ENCODE measurements around the gene VAV2.

VAV2 gene

GRCh38 chr9:133786907-133787753 is 205.0 kb downstream of the VAV2 start:
- DNase-seq (ENCODE audit: low read depth in 1 of 2, low spot score in 1 of 2), result no peak

- DNase-seq (ENCODE audit: low read depth in 1 of 2, low spot score in 1 of 2), result no peak
These were observed 205.8 kb downstream of the VAV2 start for GRCh38 chr9:133786371-133786753.

DNA sequence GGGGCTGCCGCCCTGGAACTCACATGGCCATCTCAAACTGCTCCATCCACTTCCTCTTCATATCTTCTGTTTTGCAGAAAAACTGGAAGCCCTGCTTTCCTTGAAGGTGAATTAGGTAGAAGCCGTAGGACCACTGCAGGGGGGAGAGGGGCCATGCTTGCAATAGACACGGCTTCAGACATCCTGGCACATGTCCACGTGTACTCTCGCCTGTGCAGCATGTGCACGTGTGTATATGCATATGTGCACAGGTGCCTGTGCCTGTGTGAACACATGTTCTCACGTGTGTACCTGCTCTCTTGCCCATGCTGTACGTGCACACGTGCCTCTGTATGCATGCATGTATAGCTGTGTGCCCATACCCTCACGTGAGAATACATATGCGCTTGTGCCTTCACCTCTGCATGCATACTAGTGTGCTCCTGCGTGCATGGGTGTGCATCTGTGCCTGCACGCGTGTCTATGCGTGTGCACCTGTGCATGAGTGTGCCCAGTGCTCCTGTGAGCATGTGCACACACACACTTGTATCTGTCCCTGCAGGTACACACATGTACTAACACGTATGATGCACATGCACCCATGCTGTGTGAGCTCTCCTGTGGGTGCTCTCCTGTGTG is 206.3 kb downstream of the VAV2 start:
- no peak for DNase-seq (ENCODE audit: low read depth in 1 of 2, low spot score in 1 of 2)

GRCh38 chr9:133784731-133785561 is 207.2 kb downstream of the VAV2 start:
- DNase-seq (ENCODE audit: low read depth in 1 of 2, low spot score in 1 of 2), result no peak

GRCh38 chr9:133783331-133783731 is 208.8 kb downstream of the VAV2 start:
- DNase-seq (ENCODE audit: low read depth in 1 of 2, low spot score in 1 of 2), result no peak

- DNase-seq (ENCODE audit: low read depth in 1 of 2, low spot score in 1 of 2), result peak; percentile 35 to 44
These were observed 209.7 kb downstream of the VAV2 start for GRCh38 chr9:133782157-133783130.

DNA sequence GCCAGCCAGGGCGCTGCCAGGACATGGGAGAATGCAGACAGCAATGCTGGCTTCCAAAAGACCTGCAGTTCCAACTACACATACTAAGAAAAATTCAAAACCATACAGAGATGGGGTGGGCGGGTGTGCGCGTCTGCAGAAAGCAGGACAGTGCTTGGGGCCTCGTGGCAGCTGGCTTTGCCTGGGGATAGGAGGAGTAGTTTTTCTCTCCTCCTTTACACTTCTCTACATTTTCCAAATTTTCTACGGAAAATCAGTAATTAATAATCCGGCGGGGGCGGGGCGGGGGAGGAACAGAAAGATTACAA is 210.3 kb downstream of the VAV2 start:
- DNase-seq (ENCODE audit: low read depth in 1 of 2, low spot score in 1 of 2), result no peak

- no peak for DNase-seq (ENCODE audit: low read depth in 1 of 2, low spot score in 1 of 2)
These were observed 210.9 kb downstream of the VAV2 start for GRCh38 chr9:133780962-133781827.

- DNase-seq (ENCODE audit: low read depth in 1 of 2, low spot score in 1 of 2), result no peak
These were observed 211.6 kb downstream of the VAV2 start for GRCh38 chr9:133780404-133780945.

- no peak for DNase-seq (ENCODE audit: low read depth in 1 of 2, low spot score in 1 of 2)
These were observed 212.4 kb downstream of the VAV2 start for GRCh38 chr9:133779516-133780403.

DNA sequence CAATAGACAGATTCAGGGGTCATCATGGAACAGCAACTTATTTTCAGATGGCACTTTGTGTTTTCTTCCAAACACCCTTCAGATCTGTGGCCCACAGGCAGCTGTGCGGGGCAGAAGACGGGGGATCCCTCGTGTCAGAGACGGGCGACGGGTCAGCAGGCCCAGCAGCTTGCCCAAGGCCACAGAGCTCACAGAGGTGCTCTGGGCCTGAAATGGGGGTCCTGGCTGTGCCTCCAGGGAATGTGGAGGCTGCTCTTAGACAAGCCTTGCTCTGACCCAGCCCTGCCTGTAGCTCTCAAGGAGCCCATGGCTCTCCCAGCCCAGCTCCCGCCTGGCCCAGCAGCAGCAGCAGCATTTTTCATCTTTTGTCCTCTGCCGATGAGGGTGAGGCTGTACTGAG is 213.0 kb downstream of the VAV2 start:
- no peak for DNase-seq (ENCODE audit: low read depth in 1 of 2, low spot score in 1 of 2)

- no peak for DNase-seq (ENCODE audit: low read depth in 1 of 2, low spot score in 1 of 2)
These were observed 213.6 kb downstream of the VAV2 start for GRCh38 chr9:133778336-133779013.

DNA sequence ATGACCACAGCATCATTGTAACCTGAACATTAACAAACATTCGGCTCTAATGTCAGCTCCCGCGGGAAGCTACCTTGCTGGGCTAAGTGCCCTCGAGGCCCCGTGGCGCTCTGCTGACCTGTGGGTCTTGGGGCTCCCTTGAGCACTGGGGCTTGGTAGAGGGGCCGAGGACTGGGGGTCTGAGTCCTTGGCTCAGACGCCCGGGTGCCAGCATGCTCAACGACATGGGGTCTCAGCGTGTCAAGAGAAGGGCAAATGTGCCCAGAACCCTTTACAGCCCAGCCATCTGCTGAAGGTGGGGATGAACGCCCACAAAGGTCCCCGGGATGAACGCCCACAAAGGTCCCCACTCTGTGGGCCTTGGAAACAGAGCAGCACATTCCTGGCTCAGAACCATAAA is 214.3 kb downstream of the VAV2 start:
- no peak for DNase-seq (ENCODE audit: low read depth in 1 of 2, low spot score in 1 of 2)

- DNase-seq (ENCODE audit: low read depth in 1 of 2, low spot score in 1 of 2), result no peak
These were observed 214.9 kb downstream of the VAV2 start for GRCh38 chr9:133777068-133777791.

DNA sequence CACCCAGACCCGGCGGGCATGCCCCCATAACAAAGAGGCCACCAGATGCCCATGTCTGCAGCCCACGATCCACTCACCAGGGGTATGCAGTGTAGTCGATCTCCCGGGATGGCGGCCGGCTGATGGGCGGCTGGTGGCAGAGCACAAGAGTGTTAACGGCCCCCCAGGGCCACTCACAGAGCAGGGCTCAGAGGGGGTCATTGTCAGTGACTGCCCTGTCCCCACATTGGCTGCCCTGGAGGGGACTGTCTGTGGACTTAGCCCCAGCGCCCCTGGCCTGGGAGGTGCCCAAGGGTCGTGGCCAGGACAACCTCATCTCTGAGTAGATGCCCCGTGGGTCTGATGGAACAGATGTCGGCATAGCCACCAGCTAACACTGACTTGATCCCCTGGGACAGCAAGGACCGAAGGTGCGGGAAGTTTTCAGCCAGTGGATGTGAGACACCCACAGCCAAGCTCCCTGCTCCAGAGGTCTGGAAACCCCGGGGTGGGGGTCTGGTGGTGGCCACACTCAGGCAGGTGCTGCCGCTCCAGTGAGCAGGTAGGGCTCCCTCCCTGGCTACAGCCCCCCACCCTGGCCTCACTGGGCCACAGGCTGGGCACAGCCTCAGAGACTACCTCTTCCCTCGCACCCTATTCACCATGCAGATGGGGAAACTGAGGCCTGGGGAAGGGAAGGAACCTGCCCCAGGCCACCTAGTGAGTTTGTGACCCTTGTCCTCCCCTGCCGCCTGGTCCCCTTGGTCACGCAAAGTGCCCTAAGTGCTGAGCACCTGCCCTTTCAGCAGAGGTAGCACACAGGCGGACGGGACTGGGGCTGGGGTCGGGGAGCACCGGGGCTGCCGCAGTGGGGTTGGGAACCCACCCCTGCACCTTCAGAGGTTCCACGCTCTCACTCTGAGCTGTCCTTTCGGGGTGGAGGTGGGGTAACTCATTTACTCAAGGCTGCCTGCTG is 215.9 kb downstream of the VAV2 start:
- no peak for DNase-seq (ENCODE audit: low read depth in 1 of 2, low spot score in 1 of 2)

DNA sequence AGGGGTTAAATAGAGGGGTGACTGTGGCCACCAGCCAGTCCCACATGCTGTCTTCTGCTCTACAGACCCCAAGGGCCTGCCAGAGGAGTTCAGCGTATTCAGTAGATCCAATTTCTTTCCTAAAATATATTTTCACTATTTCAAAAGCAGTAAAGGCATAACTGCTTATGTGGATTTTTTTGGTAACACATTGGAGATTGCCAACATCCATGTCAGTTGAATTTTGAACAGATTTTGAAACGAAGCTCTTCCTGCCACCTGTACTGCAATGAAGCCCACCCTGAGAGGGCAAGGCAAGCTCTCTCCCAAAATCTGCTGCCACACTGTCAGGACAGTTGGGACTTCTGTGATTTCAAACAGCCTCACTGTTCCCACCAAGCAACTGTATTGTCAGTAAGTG is 216.8 kb downstream of the VAV2 start:
- DNase-seq (ENCODE audit: low read depth in 1 of 2, low spot score in 1 of 2), result no peak
